Loucy (cell line): ENCODE results near the gene RAB40B.

Source experiments
- H2AFZ ChIP-seq: fragments of 200-600 bp; sonication (generic); 2 replicates; pipeline ENCODE4 v1.6.0; 2016; ENCODE audit warnings: antibody characterized with exemption, mild to moderate bottlenecking, low read length, moderate library complexity
- H3F3A ChIP-seq: fragments of 200-600 bp; 2 replicates; pipeline ENCODE4 v1.6.0; 2016; ENCODE audit warnings: antibody characterized with exemption, low read depth, mild to moderate bottlenecking
- H3K27me3 ChIP-seq: fragments of 200-600 bp; sonication (generic); 2 replicates; pipeline ENCODE4 v1.6.1; 2014; ENCODE audit warnings: low read length, mild to moderate bottlenecking; ENCODE audit not compliant: insufficient read depth, poor library complexity, severe bottlenecking
- H3K36me3 ChIP-seq: fragments of 200-600 bp; sonication (generic); 2 replicates; pipeline ENCODE4 v1.6.1; 2016; ENCODE audit warnings: low read length; ENCODE audit not compliant: insufficient read depth
- H3K4me1 ChIP-seq: fragments of 200-600 bp; sonication (generic); 2 replicates; pipeline ENCODE4 v1.5.1; 2014; ENCODE audit warnings: low read length, mild to moderate bottlenecking; ENCODE audit not compliant: insufficient read depth, poor library complexity, severe bottlenecking
- H3K4me2 ChIP-seq: fragments of 200-600 bp; sonication (generic); 2 replicates; pipeline ENCODE4 v1.6.0; 2014; ENCODE audit warnings: antibody characterized with exemption, low read length, low read depth, mild to moderate bottlenecking; ENCODE audit not compliant: poor library complexity, severe bottlenecking
- H3K4me3 ChIP-seq: fragments of 200-600 bp; sonication (generic); 2 replicates; pipeline ENCODE4 v1.5.1; 2014; ENCODE audit warnings: low read length, mild to moderate bottlenecking, mixed read lengths; ENCODE audit not compliant: poor library complexity, severe bottlenecking
- H3K79me2 ChIP-seq: fragments of 200-600 bp; sonication (generic); 2 replicates; pipeline ENCODE4 v1.6.1; 2014; ENCODE audit warnings: low read length; ENCODE audit not compliant: insufficient read depth
- H3K9ac ChIP-seq: fragments of 200-600 bp; sonication (generic); 2 replicates; pipeline ENCODE4 v1.6.0; 2014; ENCODE audit warnings: mild to moderate bottlenecking, low read depth, low read length, moderate library complexity; ENCODE audit not compliant: poor library complexity, severe bottlenecking
- H3K9me2 ChIP-seq: fragments of 200-600 bp; sonication (generic); replicated peaks from 2 replicates; pipeline ENCODE4 v1.6.1; 2016; ENCODE audit warnings: low read depth, low read length, mixed read lengths
- H3K9me3 ChIP-seq: fragments of 200-600 bp; sonication (generic); 2 replicates; pipeline ENCODE4 v1.6.1; 2014; ENCODE audit warnings: mild to moderate bottlenecking, antibody characterized with exemption, low read length, low read depth; ENCODE audit not compliant: insufficient read depth
- H4K20me1 ChIP-seq: fragments of 200-600 bp; sonication (generic); 2 replicates; pipeline ENCODE4 v1.6.0; 2014; ENCODE audit warnings: antibody characterized with exemption, low read length, mild to moderate bottlenecking; ENCODE audit not compliant: insufficient read depth, poor library complexity, severe bottlenecking
- CTCF ChIP-seq: fragments of 200-600 bp; sonication (generic); conservative IDR thresholded peaks from 2 replicates; pipeline ENCODE4 v1.5.1; 2014; ENCODE audit warnings: mild to moderate bottlenecking, antibody characterized with exemption, low read length
- EZH2phosphoT487 ChIP-seq: fragments of 200-600 bp; IDR thresholded peaks from 2 replicates; pipeline ENCODE4 v1.6.1; 2018; ENCODE audit warnings: antibody characterized with exemption, mild to moderate bottlenecking, moderate library complexity, borderline replicate concordance

The RAB40B gene

DNA sequence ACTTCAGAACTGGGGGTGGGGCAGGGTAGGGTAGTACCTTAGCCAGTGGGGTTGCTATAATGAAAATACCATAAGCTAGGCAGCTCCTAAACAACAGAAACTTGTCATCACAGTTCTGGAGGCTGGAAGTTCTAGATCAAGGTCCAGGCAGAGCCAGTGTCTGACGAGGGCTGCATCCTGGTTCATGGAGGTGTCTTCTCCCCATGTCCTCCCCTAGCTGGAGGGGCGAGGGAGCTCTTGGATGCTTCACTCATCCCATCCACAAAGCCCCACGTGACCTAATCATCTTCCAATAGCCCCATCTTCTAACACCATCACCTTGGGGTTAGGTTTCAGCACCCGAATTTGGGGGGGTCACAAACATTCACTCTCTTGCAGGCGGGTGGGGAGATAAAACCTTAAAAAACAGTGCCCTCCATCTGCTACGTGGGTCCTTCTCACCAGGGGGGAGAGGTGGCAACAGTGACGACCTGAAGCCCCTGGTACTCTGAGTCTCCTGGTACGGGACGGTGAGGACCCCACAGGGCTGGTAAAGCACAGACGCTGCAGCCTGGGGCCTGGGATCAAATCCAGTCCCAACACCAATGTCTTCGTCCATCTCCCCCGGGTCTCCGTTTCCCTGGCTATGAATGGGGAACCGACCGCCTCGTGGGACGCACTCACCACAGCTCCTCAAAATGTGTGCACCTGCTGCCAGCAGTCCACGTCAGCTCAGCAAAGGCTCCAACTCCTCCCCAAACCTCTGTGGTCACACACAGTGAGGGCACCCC is 22.8 kb downstream of the RAB40B start:
- Histone ChIP-seq H3K27me3 (no peaks in the 10 kb centered on the region), H3K4me3 (no peak overlapping the region), H2AFZ (no peak overlapping the region), H3K9ac (no peak overlapping the region), H3K36me3 (no peaks in the 10 kb centered on the region), H3K9me2 (no peaks in the 10 kb centered on the region), H3F3A (no peaks in the 10 kb centered on the region), H3K4me1 (no peaks in the 10 kb centered on the region), H3K9me3 (no peaks in the 10 kb centered on the region), H4K20me1 (no peaks in the 10 kb centered on the region), H3K79me2 (no peaks in the 10 kb centered on the region), H3K4me2 (no peak overlapping the region)
- TF ChIP-seq CTCF (no peak), EZH2phosphoT487 (no peak)

DNA sequence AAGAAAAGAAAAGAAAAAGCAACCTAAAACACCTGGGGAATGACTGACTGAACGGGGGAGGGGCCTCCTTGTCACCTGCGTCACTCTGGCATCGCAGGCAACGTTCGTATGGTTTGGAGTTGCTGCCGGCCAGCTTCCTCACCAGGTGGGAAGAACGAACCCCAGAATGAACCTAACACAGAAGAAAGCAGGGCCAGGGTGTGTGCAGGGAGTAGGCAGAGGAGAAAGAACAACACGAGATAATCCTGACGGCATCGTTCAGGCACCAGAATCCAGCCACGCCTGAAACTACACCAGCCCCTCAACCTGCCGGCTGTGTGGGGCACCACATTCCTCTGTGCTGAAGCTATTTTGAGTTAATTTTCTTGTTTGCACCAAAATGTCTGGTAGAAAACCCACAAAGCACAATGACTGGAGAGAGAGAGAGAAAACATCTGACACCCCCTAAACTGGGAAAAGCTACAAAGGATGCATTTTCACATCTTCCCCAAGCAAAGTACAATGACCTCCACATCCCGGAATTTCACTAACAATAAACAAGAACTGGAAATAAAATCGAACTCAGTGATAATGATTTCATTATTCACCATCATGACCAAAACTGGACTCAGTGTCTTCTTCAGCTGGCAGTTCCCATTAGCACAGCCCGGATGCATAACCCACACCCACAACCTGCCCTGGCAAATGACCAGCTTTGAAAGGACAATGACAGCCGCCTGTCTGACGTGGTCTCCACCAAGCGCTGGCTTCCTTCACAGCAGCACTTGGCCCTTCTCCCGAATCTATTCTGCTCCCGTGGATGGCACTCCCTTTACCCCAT is 23.6 kb downstream of the RAB40B start:
- Histone ChIP-seq H3F3A (no peaks in the 10 kb centered on the region), H3K9me3 (no peaks in the 10 kb centered on the region), H3K9ac (no peak overlapping the region), H3K27me3 (no peaks in the 10 kb centered on the region), H3K79me2 (no peaks in the 10 kb centered on the region), H4K20me1 (no peaks in the 10 kb centered on the region), H3K4me1 (no peaks in the 10 kb centered on the region), H3K36me3 (no peaks in the 10 kb centered on the region), H3K4me2 (no peak overlapping the region), H3K9me2 (no peaks in the 10 kb centered on the region), H3K4me3 (no peak overlapping the region), H2AFZ (no peak overlapping the region)
- TF ChIP-seq CTCF (no peak), EZH2phosphoT487 (no peak)

- no peak overlapping the region for H3K4me3 ChIP-seq
- H3K36me3 ChIP-seq = no peaks in the 10 kb centered on the region
- H3K9me3 ChIP-seq = no peaks in the 10 kb centered on the region
- no peaks in the 10 kb centered on the region for H3F3A ChIP-seq
- H3K79me2 ChIP-seq = no peaks in the 10 kb centered on the region
- no peaks in the 10 kb centered on the region for H3K27me3 ChIP-seq
- H2AFZ ChIP-seq = no peak overlapping the region
- H3K4me1 ChIP-seq = peaks cover 8% of the 10 kb centered on the region
- no peak overlapping the region for H3K4me2 ChIP-seq
- H4K20me1 ChIP-seq = no peaks in the 10 kb centered on the region
- H3K9ac ChIP-seq = no peak overlapping the region
- TF ChIP-seq CTCF (no peak), EZH2phosphoT487 (no peak)
- H3K9me2 ChIP-seq = no peaks in the 10 kb centered on the region
Measured at GRCh38 chr17:82670661-82671450, 27.6 kb downstream of the RAB40B start.
